Glomerular endothelial cell (primary cell): ENCODE measurements around the gene ADIPOR2. TPM values are rescaled to one million over a fixed set of nuclear protein-coding genes. Genes with fewer than 3 reads are reported as not detected.

Experiments
- DNase-seq: peaks from one replicate; pipeline ENCODE4 v3.0.0-alpha.2; 2011; ENCODE audit warnings: low read depth, low spot score; ENCODE audit errors: extremely low read depth
- total RNA-seq: library from RNA; depleted of rRNA; stranded (reverse); fragments of >200 nt; gene quantifications from 2 replicates; pipeline ENCODE4 v1.2.3, GENCODE V29; 2015

Gene ADIPOR2
- total RNA-seq, 1 donor from 2014 or later = 38.2 TPM

GRCh38 chr12:1797011-1797901, 106.4 kb downstream of the ADIPOR2 start:
- no peak for DNase-seq

GRCh38 chr12:1797991-1798640, 107.2 kb downstream of the ADIPOR2 start:
- no peak for DNase-seq

GRCh38 chr12:1798641-1799020, 107.8 kb downstream of the ADIPOR2 start:
- no peak for DNase-seq

- DNase-seq = no peak
These were observed 108.4 kb downstream of the ADIPOR2 start for GRCh38 chr12:1799051-1799881.

- DNase-seq = no peak
These were observed 109.1 kb downstream of the ADIPOR2 start for GRCh38 chr12:1799882-1800400.

- DNase-seq = no peak
These were observed 109.8 kb downstream of the ADIPOR2 start for GRCh38 chr12:1800401-1801302.

- no peak for DNase-seq
These were observed 110.6 kb downstream of the ADIPOR2 start for GRCh38 chr12:1801303-1801975.

GRCh38 chr12:1803736-1804135, 112.9 kb downstream of the ADIPOR2 start:
- DNase-seq = no peak

GRCh38 chr12:1804545-1805332, 113.9 kb downstream of the ADIPOR2 start:
- DNase-seq = no peak

- no peak for DNase-seq
These were observed 114.7 kb downstream of the ADIPOR2 start for GRCh38 chr12:1805441-1806081.

- no peak for DNase-seq
These were observed 115.6 kb downstream of the ADIPOR2 start for GRCh38 chr12:1806301-1807086.

- DNase-seq = no peak
These were observed 116.4 kb downstream of the ADIPOR2 start for GRCh38 chr12:1807087-1807860.

- no peak for DNase-seq
These were observed 117.3 kb downstream of the ADIPOR2 start for GRCh38 chr12:1808036-1808797.

GRCh38 chr12:1808798-1809480, 118.1 kb downstream of the ADIPOR2 start:
- DNase-seq = no peak

GRCh38 chr12:1809591-1810190, 118.8 kb downstream of the ADIPOR2 start:
- no peak for DNase-seq
